AG08395 (cell line): ENCODE measurements around the gene TCF21.
"Not testable (repeated sequence)": the region's sequence is repeated elsewhere in the genome, so short reads cannot be mapped to it uniquely, and the experiment has no call there.

Source experiments
- DNase-seq: peaks from one replicate; pipeline ENCODE4 v3.0.0; 2012; ENCODE audit warnings: mixed read lengths, low spot score

The TCF21 gene

GRCh38 chr6:133923938-133924593 lies 35.2 kb downstream of the TCF21 start:
- DNase-seq, result peak; percentile 76

GRCh38 chr6:133931221-133931620 lies 42.3 kb downstream of the TCF21 start:
- DNase-seq, result not testable (repeated sequence)

DNA sequence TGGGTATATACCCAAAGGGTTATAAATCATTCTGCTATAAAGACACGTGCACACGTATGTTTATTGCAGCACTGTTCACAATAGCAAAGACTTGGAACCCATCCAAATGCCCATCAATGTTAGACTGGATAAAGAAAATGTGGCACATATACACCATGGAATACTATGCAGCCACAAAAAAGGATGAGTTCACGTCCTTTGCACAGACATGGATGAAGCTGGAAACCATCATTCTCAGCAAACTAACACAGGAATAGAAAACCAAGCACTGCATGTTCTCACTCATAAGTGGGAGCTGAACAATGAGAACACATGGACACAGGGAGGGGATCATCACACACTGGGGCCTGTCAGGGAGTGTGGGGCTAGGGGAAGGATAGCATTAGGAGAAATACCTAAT lies 47.4 kb downstream of the TCF21 start:
- not testable (repeated sequence) for DNase-seq

- DNase-seq, result no peak
These were observed 49.0 kb downstream of the TCF21 start for GRCh38 chr6:133937909-133938308.

DNA sequence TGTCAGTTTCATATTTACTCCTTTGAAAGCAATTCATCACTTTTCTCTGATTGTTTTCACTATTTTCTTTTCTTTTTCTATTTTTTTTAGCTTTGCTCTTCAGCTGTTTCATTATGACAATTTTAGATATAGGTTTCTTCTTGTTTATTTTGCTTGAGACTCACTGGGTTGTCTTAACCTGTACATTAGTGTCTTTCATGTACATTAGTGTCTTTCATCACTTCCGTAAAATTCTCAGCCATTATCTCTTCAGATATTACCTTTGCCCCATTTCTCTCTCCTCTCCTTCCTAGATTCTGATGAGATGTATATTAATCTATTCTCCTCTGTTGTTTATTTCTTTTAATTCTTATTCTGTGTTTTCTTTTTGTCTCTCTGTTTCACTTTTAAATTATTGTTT lies 49.6 kb downstream of the TCF21 start:
- DNase-seq, result no peak

DNA sequence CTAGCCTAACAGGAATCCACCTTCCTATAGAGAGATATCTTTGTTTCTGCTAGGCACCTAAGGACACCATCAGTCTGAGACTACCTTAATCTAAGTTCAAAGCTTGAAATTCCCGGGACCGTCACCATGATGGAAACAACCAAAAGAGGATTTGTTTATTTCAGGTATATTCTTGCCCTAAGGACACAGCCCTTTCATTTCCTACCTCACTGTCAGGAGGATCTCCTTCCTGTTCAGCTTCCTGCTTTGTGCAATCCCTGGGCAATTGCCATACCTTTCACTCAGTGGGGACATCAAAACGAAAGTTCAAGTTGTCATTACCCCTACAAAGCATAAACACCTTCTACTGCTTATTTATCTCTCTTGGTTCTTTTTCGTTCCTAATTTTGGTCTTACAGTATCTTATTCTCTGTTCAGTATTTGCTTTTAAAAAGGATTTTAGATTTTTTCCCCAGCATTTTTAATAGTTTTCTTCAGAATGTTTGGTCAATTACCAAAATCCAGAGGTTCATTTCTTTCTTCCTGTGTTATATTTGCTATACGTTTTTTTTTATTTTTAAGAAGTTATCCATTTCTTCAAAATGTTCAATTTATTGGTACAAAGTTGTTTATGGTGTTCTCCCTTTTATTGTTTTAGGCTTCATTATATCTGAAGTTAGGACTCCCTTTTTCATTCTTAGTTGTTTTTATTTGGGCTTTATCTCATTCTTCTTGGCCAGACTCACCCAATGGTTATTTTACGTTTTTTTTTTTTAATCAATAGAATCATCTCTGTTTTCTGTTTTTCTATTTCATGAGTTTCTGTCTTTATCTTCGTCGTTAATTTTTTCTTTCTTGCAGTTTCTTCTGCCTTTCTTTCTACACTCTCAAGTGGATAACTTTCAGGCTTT lies 51.1 kb downstream of the TCF21 start:
- no peak for DNase-seq
